ENCODE data around the gene WDFY2.
A peak's percentile ranks its signal among the peaks of the same experiment; 100 is the strongest.

The WDFY2 gene

GRCh38 chr13:51698352-51698751 is 114.1 kb downstream of the WDFY2 start:
- intact Hi-C loops (cut with DNase I; ENCODE audit: low total_unique reads), result no loop called here
- Histone ChIP-seq H3K27ac (peak overlapping the region in 1 of 2 donors; percentile 74), H3K9me3 (no peaks in the 10 kb centered on the region)

DNA sequence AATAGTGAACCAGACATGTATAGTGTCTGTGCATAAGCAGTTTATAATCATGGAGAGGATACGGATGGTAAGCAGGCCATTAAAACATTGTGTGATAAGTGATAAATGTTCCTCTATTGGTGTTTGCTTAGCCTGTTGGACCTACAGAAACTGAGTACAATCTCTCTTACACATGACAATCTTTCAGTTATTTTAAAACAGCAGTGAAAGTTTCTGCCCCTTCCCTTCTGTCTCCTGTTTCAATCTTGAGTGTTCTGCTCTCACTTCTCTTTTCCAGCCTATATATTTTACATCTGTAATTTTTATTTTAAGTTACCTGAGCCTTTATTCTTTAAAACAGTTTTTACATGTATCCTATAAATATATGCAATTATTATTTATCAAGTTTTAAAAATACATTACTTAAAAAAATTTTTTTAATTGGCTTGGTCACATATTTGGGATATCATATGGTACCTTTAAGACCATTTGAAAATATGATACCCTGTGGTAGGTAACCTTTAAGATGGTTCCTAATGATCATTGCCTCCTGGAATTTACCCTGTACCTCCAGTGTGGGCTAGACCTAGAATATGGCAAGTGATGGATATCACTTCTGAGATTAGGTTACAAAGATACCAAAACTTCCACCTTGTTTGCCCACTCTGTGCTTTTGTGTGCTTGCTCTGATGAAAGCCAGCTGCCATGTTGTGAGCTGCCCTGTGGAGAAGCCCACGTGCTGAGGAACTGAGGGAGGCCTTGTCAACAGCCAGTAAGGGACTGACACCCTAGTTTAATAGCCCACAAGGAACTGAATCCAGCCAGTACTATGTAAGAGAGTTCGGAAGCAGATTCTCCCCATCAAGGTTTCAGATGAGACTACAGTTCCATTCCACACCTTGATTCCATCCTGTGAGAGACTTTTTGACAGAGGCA is 120.4 kb downstream of the WDFY2 start:
- no peaks in the 10 kb centered on the region for H3K27me3 ChIP-seq
- no peak overlapping the region for H3K27ac ChIP-seq
- no peak overlapping the region for H3K4me3 ChIP-seq
- H3K36me3 ChIP-seq, result peaks cover 0 to 7% (median 0%) of the 10 kb centered on the region in 3 donors
- DNase-seq, result no peak
- TF ChIP-seq, protein P1, sequence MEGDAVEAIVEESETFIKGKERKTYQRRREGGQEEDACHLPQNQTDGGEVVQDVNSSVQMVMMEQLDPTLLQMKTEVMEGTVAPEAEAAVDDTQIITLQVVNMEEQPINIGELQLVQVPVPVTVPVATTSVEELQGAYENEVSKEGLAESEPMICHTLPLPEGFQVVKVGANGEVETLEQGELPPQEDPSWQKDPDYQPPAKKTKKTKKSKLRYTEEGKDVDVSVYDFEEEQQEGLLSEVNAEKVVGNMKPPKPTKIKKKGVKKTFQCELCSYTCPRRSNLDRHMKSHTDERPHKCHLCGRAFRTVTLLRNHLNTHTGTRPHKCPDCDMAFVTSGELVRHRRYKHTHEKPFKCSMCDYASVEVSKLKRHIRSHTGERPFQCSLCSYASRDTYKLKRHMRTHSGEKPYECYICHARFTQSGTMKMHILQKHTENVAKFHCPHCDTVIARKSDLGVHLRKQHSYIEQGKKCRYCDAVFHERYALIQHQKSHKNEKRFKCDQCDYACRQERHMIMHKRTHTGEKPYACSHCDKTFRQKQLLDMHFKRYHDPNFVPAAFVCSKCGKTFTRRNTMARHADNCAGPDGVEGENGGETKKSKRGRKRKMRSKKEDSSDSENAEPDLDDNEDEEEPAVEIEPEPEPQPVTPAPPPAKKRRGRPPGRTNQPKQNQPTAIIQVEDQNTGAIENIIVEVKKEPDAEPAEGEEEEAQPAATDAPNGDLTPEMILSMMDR (IDR thresholded peaks at IDR 0.05), result no peak
- H3K9me3 ChIP-seq, result no peaks in the 10 kb centered on the region
- intact Hi-C loops (cut with DNase I; ENCODE audit: low total_unique reads), result no loop called here
- no peaks in the 10 kb centered on the region for H3K4me1 ChIP-seq

More at GRCh38 chr13:51698352-51698751, 114.1 kb downstream of the WDFY2 start:
- peaks cover 0 to 38% (median 4%) of the 10 kb centered on the region in 4 donors for H3K4me1 ChIP-seq
- TF ChIP-seq, protein P1 (IDR thresholded peaks at IDR 0.05), result no peak
- H3K4me3 ChIP-seq, result no peak overlapping the region
- no peak for DNase-seq
- H3K36me3 ChIP-seq, result no peaks in the 10 kb centered on the region
- H3K27me3 ChIP-seq, result no peaks in the 10 kb centered on the region

- intact Hi-C loops (cut with DNase I; ENCODE audit: low total_unique reads), result no loop called here
- no peak for DNase-seq
- Histone ChIP-seq H3K27me3 (no peaks in the 10 kb centered on the region), H3K36me3 (peaks cover 0 to 7% (median 0%) of the 10 kb centered on the region in 3 donors), H3K4me3 (no peak overlapping the region), H3K27ac (no peak overlapping the region), H3K4me1 (no peaks in the 10 kb centered on the region), H3K9me3 (no peaks in the 10 kb centered on the region)
- TF ChIP-seq, protein P1 (IDR thresholded peaks at IDR 0.05), result no peak
These were observed 123.2 kb downstream of the WDFY2 start for GRCh38 chr13:51707461-51707860.

GRCh38 chr13:51713807-51714206 is 129.5 kb downstream of the WDFY2 start:
- TF ChIP-seq, protein P1 (IDR thresholded peaks at IDR 0.05), result no peak
- Histone ChIP-seq H3K36me3 (no peaks in the 10 kb centered on the region), H3K4me1 (no peaks in the 10 kb centered on the region), H3K27ac (no peak overlapping the region), H3K4me3 (no peak overlapping the region), H3K9me3 (no peaks in the 10 kb centered on the region), H3K27me3 (no peaks in the 10 kb centered on the region)
- intact Hi-C loops (cut with DNase I; ENCODE audit: low total_unique reads), result no loop called here
- no peak for DNase-seq

DNA sequence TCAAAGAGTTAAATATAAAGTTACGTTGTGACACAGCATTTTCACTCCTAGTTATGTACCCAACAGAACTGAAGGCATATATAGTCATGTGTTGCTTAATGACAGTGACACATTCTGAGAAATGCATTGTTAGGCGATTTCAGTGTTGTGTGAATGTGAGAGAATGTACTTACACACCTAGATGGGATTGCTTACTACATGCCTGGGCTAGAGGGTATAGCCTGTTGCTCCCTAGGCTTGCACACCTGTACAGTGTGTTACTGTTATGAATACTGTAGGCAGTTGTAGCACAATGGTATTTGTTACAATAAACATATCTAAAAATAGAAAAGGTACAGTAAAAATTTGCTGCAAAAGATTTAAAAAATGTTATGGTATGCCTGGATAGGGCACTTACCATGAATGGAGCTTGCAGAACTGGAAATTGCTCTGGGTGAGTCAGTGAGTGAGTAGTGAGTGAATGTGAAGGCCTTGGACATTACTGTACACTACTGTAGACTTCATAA is 130.5 kb downstream of the WDFY2 start:
- no peaks in the 10 kb centered on the region for H3K36me3 ChIP-seq
- DNase-seq, result no peak
- H3K27ac ChIP-seq, result no peak overlapping the region
- H3K9me3 ChIP-seq, result no peaks in the 10 kb centered on the region
- no peaks in the 10 kb centered on the region for H3K27me3 ChIP-seq
- TF ChIP-seq, protein P1 (IDR thresholded peaks at IDR 0.05), result no peak
- intact Hi-C loops (cut with DNase I; ENCODE audit: low total_unique reads), result no loop called here
- H3K4me3 ChIP-seq, result no peak overlapping the region
- H3K4me1 ChIP-seq, result no peaks in the 10 kb centered on the region

All from tibial artery (tissue), 4 donors.